ENCODE data around the gene CDV3.

GRCh38 chr3:133548090-133548489 lies 25.4 kb upstream of the CDV3 start:
- TF ChIP-seq CTCF (conservative IDR thresholded peaks at IDR 0.05; ENCODE audit: low read depth, low read length) (no peak), EZH2 (IDR thresholded peaks at IDR 0.05; ENCODE audit: low read length, unreplicated experiment) (no peak), EZH2phosphoT487 (IDR thresholded peaks at IDR 0.05; ENCODE audit: borderline replicate concordance, low read length) (no peak)

Data from PC-3 (cell line).